Right lung (tissue), 5 donors: ENCODE results near the gene GJA3. TPM values are rescaled to one million over a fixed set of nuclear protein-coding genes. Genes with fewer than 3 reads are reported as not detected.

Experiments used
- DNase-seq, 2 donors: peaks; one replicate each; pipeline ENCODE4 v3.0.0-alpha.2; 2013
- polyA plus RNA-seq, 5 donors: library from polyadenylated mRNA; unstranded; fragments of 120-200 nt; gene quantifications; one replicate each; pipeline versions ENCODE4 v1.2.1 to v1.2.3, GENCODE V29; 2013; ENCODE audit warnings: inconsistent platforms in 1 of 5, low replicate concordance in 1 of 5; ENCODE audit not compliant: insufficient read length in 5 of 5, insufficient read depth in 1 of 5

Gene GJA3
- polyA plus RNA-seq, 5 donors, result 0.04 to 0.18 (median 0.07) TPM

DNA sequence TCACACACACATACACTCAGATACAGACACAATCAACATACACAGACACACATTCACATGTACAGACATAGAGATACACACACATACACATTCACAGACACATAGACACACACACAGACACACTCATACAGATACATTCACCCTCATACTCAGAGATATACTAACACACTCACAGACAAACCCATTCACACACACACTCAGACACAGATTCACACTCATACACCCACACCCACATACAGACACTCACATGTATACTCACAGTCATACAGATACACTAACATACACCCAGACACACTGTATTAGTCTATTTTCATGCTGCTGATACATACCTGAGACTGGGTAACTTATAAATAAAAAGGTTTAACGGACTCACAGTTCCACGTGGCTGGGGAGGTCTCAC, 30.8 kb downstream of the GJA3 start:
- no peak for DNase-seq

DNA sequence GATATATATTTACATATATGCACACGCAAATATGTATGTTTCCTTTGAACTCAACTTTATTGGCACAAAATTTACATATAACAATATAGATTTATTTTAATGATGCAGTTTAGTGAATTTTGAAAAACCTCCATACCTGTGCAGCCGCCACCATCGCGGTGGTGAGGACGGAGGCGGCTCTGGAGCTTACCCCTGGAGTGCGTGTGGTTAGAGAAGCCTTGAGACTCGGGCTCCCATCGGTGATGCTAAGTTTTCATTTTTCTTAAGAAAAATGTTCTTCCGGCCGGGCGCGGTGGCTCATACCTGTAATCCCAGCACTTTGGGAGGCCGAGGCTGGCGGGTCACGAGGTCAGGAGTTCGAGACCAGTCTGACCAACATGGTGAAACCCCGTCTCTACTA, 31.8 kb downstream of the GJA3 start:
- no peak for DNase-seq

DNA sequence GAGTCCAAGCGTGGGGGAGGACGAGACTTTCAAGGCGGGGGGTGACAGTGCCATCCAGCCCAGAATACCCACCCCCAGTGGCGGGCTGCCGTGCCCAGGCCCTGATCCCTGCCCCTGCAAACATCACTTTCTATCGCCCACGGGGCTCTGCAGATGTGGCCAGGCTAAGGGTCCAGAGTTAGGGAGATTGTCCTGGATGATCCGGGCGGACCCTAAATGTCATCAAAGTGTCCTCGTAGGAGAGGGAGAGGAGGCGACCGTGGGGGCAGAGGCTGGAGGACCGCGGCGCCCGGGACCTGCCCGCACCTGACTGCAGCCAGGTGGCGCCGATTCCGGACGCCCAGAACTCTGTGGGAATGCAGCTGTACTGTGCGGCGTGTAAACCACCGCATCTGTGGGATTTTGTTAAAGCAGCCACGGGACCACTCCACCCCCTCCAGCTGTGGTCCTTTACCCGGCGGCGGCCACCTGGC, 32.4 kb downstream of the GJA3 start:
- DNase-seq, result no peak

DNA sequence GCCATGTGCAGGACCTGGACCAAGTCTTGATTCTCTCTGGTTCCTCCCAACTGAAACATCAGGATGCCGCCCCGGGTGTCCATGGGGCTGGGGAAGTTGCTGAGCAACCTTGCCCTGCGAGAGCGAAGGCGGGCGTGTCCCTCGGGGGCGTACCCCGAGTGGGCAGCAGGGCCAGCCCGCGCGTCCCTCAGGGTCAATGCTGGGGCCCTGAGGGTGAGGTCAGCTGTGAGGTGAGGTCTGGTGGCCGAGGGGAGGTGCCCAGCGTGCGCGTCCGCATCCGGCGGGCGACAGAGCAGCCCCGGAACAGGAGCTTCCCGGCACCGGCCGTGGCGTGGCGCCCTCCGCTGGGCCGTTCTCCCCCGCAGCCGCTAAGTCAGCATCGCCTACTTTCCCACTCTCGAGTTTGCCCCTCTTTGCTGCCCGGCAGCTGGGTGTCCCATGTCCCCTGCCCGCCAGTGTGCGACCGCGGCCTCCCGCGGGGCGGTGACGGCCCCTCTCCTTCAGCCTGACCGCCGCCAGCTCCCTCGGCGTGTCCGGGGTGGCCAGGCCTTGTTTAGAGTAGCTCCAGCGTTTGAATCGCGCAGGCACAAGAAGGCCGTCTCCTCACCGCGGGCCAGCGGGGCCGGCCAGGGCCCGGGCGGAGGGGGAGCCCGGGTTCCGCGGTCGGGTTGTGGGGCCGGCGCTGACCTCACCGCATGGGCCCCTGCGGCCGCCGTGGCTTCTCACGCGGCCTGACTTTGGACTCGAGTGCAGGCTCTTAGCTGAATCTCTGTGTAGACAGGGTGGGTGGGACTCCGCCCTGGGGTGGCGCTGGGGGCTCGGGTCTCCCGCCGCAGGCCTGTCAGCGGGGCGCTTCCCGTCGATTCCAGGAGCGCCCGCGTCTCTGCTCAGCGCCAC, 33.0 kb downstream of the GJA3 start:
- peak; percentile 59 to 60 for DNase-seq

DNA sequence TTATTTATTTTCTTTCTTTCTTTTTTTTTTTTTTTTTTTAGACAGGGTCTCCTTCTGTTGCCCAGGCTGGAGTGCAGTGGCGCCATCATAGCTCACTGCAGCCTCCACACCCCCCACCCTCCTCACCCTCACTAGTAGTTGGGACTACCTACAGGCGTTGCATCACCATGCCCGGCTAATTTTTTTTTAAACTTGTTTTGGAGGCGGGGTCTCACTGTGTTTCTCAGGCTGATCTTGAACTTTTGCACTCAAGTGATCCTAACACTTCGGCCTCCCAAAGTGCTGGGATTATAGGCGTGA, 33.6 kb downstream of the GJA3 start:
- no peak for DNase-seq

DNA sequence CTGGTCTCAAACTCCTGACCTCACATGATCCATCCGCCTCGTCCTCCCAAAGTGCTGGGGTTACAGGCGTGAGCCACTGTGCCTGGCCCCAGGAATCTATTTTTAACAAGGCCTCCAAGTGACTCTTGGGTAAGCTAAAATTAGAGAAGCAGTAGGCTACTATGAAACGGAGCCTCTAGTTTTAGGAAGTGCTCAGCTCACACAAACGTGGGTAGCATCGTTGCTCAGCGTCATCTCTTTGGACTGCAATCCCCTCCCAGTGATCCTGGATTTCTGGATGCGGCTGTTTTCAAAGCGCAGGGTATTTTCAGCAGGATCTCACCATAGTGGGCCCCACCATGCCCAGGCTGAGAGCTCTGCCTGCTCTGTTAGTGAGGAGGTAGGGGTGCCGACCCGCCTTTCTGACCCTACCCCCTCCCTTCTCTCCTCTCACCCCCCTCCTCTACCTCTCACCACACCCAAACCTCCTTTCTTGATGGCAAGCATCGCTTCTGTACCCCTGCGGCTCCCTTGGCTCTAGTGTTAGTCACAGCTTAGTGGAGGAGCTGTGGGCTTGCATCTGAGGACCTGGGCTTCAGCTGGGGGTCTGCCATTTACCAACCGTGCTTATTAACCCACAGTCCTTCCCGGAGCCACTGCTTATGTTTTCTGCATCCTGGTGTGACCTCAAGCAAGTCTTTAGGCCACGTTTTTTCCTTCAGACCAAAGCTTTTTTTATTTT, 34.2 kb downstream of the GJA3 start:
- no peak for DNase-seq

DNA sequence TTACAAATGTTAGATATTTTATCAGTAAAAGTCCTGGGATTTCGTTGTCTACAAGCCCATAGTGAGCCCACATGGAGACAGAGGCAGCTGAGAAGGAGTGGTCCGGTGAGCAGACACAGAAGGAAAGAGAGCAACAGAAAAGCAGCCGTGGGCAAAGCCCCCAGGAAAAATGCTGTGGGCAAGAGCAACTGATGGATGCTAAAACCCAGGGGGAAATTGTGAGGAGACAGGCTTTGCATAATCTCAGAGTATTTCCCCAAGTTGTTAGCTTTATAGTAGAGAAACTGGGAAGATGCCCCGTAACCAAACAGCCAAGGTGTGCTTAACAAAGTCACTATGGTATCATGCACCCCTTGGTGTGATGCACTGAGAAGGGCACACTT, 35.1 kb downstream of the GJA3 start:
- DNase-seq, result no peak

DNA sequence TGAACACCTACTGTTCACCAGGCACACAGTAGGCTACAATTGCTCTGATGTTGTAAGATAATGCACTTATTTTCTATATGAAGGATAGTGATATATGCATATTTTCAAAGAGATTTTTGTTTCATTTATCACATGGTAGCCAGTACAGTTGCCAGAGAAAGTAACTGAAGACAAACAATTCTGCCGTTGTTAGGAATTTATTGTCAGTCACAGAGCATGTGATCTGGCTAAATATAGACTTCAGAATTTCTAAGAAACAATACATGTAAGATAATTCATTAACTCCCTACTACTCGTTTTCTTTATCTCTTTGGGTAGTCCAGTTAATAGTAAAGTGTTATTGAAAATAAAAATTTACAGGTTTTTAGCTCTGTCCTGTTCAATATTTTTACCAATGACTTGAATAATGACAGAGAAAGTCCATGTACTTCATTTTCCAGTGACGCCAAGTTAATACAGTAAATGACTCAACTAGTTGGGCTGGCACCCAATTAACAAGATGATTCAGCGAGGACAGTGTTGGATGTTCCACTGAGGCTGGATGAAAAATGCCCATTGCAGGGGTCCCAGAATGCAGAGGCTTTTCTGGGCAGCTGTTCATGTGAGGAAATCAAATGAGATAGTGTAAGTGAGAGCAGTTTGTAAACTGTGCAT, 35.6 kb downstream of the GJA3 start:
- no peak for DNase-seq

DNA sequence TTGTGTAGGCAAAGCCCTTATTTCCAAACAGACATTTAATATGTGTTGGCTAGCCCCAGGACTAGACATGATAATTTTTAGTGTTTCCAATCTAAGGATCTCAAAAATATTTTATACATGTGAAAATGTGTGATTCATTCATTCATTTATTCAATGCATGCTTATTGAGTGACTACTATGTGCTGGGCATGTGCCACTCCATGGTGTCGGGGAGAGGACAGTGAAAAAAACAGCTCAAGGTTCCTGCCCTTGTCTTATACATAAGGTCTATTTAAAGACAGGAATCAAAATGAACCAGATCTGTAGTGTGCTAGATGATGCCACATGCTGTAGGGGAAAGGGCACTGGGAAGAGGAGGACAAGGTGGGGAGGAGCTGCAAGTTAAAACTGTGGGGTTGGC, 36.5 kb downstream of the GJA3 start:
- no peak for DNase-seq

DNA sequence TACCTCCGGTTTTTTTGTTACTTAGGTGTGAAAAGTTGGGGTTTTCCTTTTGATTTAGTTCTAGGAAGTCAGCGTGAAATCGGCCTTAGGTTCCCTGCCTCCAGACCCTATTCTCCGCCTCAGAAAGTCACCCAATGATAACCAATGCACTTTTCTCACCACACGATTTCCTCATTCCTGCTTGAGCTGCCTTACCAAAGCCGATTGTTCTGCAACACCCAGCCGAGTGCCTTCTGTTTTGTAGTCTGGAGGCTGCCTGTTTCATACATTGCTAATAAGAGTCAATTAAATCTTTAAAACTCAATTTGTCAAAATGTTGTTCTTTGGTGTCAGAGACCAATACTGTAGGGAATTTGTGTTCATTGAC, 39.7 kb downstream of the GJA3 start:
- no peak for DNase-seq

DNA sequence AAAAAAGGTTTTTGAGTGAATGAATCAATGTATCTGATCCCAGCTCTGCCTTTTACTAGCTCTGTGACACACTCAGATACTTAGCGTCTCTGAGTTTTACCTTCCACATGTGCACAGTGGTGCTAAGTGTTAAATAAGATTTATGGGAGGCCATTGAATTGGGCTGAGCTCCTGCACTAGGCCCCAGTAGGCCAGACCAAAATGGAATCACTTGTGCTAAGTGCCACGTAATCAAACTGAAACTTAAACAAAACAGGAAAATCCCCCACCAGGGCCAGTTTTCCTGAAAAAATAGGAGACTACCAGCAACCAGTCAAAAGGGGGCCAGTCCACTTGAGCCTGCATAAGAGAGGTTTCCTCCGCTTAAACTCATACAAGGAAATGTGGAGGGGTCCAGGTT, 40.9 kb downstream of the GJA3 start:
- no peak for DNase-seq

DNA sequence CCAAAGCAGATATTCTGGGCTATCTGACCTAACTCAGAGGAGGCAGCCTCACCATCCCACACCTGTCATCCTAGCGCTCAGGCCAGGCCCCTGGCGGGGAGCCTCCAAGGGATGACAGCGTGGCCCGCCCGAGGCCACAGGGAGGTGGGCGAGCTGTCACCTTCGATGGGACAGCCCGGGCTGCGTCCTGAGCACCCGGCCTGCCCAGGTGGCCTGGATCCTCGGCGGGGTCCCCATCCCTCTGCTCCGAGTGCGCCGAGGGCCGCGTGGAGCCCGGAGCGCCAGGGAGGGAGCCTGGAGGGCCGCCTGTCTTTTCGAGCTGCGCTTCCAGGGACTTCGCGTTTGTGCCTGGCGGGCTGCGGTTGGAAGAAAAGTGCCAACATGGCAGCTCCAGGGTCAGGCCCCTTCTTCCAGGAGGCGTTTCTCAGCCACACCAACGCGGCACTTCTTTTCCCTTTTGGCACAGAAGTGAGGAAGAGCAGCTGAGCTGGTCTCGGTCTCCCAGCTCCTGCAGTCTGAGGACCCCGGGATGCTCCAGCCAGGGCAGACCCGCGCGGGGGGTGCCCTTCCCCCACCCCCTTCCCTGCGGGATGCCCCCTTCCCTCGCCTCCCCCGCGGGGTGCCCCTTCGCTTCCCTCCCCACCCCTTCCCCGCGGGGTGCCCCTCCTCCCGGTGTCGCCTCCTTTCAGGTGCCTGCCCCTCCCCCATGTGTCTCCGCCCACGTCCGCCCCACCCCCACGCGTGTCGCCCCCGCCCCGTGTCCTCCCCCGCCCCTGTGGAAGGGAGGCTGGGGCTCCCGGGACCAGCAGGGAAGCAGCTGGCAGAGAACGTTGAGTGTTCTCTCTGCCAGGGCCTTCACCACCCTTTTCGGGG, 42.3 kb downstream of the GJA3 start:
- DNase-seq, result peak in 1 of 2 donors; percentile 47

DNA sequence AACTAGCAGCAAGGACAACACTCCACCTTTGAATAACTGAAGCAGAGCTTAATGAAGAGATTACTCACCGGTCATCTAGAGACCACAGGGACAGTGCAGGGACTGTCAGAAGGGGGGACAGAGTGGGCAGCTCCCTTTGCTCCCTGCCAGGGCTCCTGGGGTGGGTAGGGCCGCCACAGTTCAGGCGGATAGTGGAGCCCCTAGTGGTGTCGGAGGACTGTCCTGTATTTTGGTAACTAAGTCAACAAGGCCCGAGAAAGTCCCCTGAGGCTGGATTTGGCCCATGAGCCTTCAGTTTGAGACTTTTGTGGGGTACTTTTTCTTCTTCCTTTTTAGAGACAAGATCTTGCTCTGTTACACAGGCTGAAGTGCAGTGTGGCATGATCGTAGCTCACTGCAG, 44.6 kb downstream of the GJA3 start:
- no peak for DNase-seq

DNA sequence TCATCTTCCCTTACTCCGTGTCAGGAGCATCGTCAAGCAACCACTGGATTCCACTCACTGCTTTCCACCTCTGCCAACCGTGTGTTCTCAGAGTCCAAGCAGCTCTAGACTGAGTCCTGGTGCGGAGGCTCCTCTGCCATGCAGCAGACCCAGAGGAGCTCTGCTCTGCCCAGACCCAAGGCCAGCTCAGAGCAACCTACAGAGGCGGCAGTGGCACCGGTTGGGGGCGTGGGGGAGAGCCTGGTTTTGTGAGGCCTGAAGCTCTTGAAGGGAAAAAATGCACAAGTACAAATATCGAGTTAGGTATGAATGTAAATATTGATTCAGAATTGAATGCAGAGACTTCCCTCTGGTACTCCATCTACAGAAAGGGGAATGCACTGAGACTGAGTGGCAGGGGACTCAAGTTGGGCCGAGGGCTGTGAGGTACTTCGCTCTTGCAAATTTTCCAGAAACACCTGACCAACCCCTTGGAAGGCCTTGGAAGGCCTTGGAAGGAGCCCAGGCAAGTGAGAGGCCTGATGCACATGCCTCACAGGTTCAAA, 46.7 kb downstream of the GJA3 start:
- DNase-seq, result no peak

DNA sequence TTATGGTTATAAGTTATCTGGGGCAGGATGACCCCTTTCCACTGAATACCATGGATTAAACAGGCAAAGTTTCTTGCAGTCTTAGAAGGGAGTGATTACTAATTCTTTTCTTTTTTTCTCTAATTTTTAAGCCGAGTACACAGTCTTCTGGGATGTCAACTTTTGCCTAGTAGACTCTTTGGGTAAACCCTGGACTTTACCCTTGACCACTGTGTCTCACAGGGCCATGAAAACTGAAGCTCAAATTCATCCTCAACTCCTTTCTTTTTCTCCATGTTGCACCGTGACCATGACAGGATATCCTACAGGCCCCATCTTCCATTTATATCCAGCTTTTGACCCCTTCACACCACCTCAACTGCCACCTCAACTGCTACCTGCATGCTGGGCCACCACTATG, 51.8 kb downstream of the GJA3 start:
- DNase-seq, result no peak

DNA sequence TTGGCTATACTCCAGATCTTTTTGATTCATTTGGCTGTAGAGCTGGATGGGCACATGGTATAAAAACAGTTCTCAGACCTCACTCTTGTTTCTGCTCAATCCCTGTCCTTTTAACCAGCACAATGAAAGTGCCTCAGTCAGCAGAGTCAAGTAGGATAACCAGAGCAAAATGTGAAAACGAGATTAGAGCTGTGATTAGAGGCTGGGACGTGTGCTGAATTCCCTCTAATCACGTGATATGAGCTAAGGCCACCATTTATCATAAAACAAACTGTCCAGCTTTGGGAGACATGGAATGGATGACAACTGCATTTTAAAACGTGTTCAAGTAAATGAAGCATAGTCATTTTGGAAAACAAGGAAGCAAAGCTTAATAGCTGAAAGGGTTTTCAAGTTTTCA, 54.1 kb downstream of the GJA3 start:
- no peak for DNase-seq

DNA sequence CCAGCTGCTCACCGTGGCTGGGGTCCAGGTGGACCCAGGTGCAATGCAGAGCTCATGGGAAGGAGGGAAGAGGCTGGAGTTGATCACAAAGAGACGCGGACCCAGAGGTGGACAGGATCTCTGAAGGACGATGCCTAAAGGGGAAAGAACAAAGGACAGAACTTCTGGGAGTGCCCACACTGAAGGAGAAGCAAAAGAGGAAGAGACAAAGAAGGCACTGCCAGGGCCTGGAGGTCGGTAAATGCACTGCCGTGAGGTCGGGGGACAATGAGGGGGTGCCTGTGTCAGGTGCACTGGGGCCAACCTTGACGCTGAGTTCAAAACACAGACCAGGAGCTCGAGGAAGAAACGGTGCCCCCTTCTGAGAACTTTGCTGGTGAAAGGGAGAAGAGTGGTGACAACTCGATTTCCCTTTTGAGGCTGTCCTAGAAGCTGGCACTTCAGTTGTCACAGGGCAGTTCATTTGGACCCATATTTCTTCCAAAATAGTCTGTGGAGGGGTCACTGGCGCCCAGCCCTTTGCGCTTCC, 55.6 kb downstream of the GJA3 start:
- DNase-seq, result no peak

DNA sequence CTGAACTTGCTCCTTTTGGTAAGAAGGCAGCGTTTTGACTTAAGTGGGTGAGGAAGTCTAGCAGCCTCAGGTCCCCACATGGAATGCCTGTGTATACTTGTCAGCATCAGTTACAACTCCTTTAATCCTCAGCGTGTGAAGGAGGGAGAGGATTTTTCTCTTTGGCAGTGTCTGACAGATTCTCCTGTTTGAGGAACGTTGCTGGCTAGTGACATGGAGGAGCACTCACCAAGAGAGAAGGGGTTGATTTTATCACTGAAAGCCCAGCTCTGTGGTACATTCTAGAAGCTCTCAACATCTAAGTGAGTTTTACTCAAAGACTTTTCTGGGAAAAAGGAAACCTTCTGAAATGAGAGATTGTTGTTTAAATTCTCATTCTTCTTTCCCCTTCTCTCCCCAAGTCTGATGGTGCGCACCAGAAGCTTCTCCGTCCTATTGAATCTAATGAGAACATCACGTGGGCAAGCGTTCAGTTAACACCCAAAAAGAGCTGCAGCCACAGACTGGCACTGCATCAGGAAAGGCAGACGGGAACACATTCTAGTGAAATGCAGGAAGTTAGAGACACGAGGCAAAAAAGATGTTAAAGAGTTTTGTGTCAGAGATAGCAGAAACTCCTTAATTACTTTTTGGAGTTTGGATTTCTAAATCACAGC, 58.2 kb downstream of the GJA3 start:
- no peak for DNase-seq

DNA sequence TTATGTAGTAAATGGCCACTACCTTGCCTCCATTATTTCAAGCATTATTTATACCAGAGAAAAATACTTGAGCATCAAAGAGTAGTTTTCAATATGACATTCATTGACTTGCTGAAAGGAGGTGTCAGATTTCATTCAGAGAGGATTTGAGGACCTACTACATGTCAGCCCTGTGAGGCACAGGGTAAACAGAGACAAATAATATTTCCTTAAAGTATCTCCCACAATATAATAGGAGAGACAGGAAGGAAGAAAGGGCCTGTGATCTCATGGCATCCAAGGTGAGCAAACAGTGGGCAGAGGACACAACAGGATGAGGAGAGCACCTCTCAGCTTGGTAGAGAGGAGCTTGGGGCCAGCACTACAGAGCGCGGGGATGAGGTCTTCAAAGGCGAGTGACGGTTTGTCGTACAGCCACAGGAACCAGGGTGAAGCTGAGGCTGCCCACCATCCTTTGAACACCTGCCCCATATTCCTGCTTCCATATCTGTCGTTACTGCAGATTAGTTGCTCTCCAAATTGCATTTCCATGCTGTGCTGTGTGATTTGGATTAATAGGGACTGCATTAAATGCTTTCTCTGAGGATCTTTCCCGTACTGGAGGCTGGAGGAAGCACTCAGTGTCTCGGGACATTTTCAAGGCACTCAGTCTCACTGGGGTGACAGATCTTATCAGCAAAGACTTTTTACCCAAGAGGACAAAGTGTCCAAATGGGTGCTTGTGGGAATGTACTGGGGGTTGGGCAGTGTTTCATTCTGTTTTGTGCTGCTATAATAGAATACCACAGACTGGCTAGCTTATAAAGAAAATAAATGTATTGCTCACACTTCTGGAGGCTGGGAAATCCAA, 59.2 kb downstream of the GJA3 start:
- DNase-seq, result no peak

DNA sequence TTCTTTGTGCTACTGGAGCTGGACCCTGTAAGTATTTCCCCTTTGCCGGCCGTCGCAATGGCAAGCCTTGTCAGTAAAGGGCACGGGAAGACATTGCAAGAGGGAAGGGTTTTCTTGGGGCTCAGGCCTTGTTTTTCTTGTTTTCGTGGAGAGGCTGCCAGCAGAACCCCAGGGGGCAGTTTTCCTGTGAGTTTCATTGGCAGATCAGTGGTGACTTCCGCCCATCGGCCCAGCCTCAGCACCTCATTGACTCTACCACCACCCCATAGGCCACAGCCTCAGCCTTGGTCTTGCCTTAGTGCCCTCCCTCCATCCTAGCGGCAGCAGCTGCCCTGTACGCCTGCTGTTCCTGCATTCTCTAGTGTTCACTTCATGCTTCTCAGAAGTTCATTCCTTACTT, 61.5 kb downstream of the GJA3 start:
- no peak for DNase-seq
